Trophoblast cell (in vitro differentiated cells and primary cell): Measurements from ENCODE around the gene VPS16.

Experiments
- DNase-seq, 2 donors: peaks; one replicate each; pipeline ENCODE4 v3.0.0-alpha.2; 2016
- H2AFZ ChIP-seq: 2 replicates; pipeline ENCODE4 v1.6.1; 2013; ENCODE audit warnings: low read length, moderate library complexity, mild to moderate bottlenecking; ENCODE audit not compliant: insufficient read depth, poor library complexity
- H2AK5ac ChIP-seq: 2 replicates; pipeline ENCODE4 v1.6.1; 2013; ENCODE audit warnings: mild to moderate bottlenecking, low read length
- H2BK120ac ChIP-seq: 2 replicates; pipeline ENCODE4 v1.6.1; 2013; ENCODE audit warnings: low read length, mild to moderate bottlenecking, moderate library complexity; ENCODE audit not compliant: insufficient read depth, poor library complexity
- H2BK12ac ChIP-seq: 2 replicates; pipeline ENCODE4 v1.6.1; 2013; ENCODE audit warnings: mild to moderate bottlenecking, low read length, moderate library complexity
- H2BK5ac ChIP-seq: 2 replicates; pipeline ENCODE4 v1.6.1; 2013; ENCODE audit warnings: low read length, low read depth, moderate library complexity, mild to moderate bottlenecking; ENCODE audit not compliant: poor library complexity
- H3K14ac ChIP-seq: 2 replicates; pipeline ENCODE4 v1.6.1; 2013; ENCODE audit warnings: mild to moderate bottlenecking, low read length
- H3K18ac ChIP-seq: 2 replicates; pipeline ENCODE4 v1.6.1; 2013; ENCODE audit warnings: mild to moderate bottlenecking, low read length
- H3K23ac ChIP-seq: 2 replicates; pipeline ENCODE4 v1.6.1; 2013; ENCODE audit warnings: low read length
- H3K27ac ChIP-seq: 2 replicates; pipeline ENCODE4 v1.5.1; 2013; ENCODE audit warnings: low read depth, mild to moderate bottlenecking, inconsistent platforms, low read length, moderate library complexity
- H3K27me3 ChIP-seq: 2 replicates; pipeline ENCODE4 v1.6.1; 2013; ENCODE audit warnings: inconsistent platforms, mild to moderate bottlenecking, low read length, moderate library complexity; ENCODE audit not compliant: insufficient read depth
- H3K36me3 ChIP-seq, 2 experiments: 1 replicate in 1 of 2; 2 replicates in 1 of 2; pipeline ENCODE4 v1.6.1; 2013; ENCODE audit warnings: low read length in 2 of 2, mild to moderate bottlenecking in 2 of 2, moderate library complexity in 1 of 2; ENCODE audit not compliant: insufficient read depth in 2 of 2, control insufficient read depth in 1 of 2
- H3K4ac ChIP-seq: 2 replicates; pipeline ENCODE4 v1.6.1; 2013; ENCODE audit warnings: low read depth, mild to moderate bottlenecking, low read length, moderate library complexity
- H3K4me1 ChIP-seq, 2 experiments: 1 replicate in 1 of 2; 2 replicates in 1 of 2; pipeline ENCODE4 v1.6.1; 2013; ENCODE audit warnings: low read length in 2 of 2, mild to moderate bottlenecking in 2 of 2, moderate library complexity in 1 of 2; ENCODE audit not compliant: insufficient read depth in 2 of 2, control insufficient read depth in 1 of 2
- H3K4me2 ChIP-seq: 2 replicates; pipeline ENCODE4 v1.6.1; 2013; ENCODE audit warnings: inconsistent platforms, mild to moderate bottlenecking, low read length, moderate library complexity
- H3K4me3 ChIP-seq: 2 replicates; pipeline ENCODE4 v1.5.1; 2013; ENCODE audit warnings: mild to moderate bottlenecking, low read depth, low read length, inconsistent platforms
- H3K79me1 ChIP-seq: one replicate; pipeline ENCODE4 v1.6.1; 2013; ENCODE audit warnings: low read length
- H3K79me2 ChIP-seq: 2 replicates; pipeline ENCODE4 v1.6.1; 2013; ENCODE audit warnings: low read length, mild to moderate bottlenecking; ENCODE audit not compliant: control insufficient read depth, insufficient read depth, poor library complexity
- H3K9ac ChIP-seq: 2 replicates; pipeline ENCODE4 v1.6.1; 2013; ENCODE audit warnings: mild to moderate bottlenecking, low read length
- H3K9me3 ChIP-seq: 2 replicates; pipeline ENCODE4 v1.6.1; 2013; ENCODE audit warnings: low read depth, mild to moderate bottlenecking, control low read depth, inconsistent platforms, low read length; ENCODE audit not compliant: insufficient read depth
- H4K12ac ChIP-seq: 2 replicates; pipeline ENCODE4 v1.6.1; 2013; ENCODE audit warnings: low read depth, mild to moderate bottlenecking, low read length, moderate library complexity
- H4K8ac ChIP-seq: 2 replicates; pipeline ENCODE4 v1.6.1; 2013; ENCODE audit warnings: low read depth, mild to moderate bottlenecking, low read length, moderate library complexity
- H4K91ac ChIP-seq: one replicate; pipeline ENCODE4 v1.6.1; 2013; ENCODE audit warnings: low read depth, mild to moderate bottlenecking, low read length, moderate library complexity
- WGBS: extraction: QIAGEN DNeasy Blood & Tissue Kit; methylation state at CpG from one replicate; pipeline ENCODE4 v1.1.7; 2013; ENCODE audit warnings: missing lambda C conversion rate; ENCODE audit not compliant: insufficient read length, insufficient coverage; ENCODE audit errors: extremely low coverage; 5-methylcytosine and 5-hydroxymethylcytosine counted together

VPS16 gene

DNA sequence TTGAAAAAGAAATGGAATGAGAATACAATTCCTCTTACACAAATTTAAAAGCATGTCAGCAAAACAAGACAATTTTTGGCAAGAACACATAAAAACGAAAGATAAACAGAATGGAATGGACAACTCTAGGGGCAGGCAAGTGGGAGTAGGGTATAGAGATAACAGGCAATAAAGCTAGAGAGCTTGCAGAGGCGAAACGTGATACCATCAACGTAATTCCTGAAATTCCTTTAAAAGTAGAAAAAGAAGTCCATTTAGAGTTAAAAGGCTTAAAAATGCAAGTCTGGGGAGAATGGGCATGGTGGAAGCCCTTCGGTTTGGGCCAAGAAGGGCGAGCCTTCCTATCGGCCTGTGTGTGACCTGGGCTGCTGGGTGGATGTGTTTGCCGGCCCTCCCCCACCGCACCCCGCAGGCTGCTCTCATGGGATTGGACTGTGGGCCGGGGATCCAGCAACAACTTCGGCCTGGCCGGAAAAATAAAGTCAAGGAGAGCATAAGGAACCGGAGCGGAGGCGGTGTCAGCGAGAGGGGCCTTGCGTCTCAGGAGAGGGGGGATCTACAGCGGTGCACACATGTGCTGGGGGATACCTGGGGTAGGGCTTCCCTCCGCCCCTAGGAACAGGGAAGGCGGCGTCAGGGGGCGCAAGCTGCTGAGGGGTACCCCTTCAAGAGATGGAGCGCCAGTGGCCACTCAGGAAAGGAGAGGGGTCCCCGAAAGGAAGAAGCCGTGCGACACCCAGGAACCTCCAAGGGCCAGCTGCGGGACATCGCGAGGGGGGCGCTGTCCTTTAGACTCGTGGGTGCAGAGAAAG is 20.3 kb upstream of the VPS16 start:
- H3K4me2 ChIP-seq, result peak overlapping the region; percentile 52
- peak overlapping the region; percentile 30 for H3K4ac ChIP-seq
- peak overlapping the region; percentile 58 for H2BK12ac ChIP-seq
- no peak overlapping the region for H2AK5ac ChIP-seq
- H2BK120ac ChIP-seq, result peak overlapping the region; percentile 82
- H3K79me1 ChIP-seq, result peaks cover 10% of the 10 kb centered on the region
- peak overlapping the region; percentile 34 for H2BK5ac ChIP-seq
- DNase-seq, result peak in 1 of 2 donors; percentile 50
- H3K27ac ChIP-seq, result peak overlapping the region; percentile 82
- H3K9me3 ChIP-seq, result no peaks in the 10 kb centered on the region
- no peaks in the 10 kb centered on the region for H3K36me3 ChIP-seq
- H3K14ac ChIP-seq, result peak overlapping the region; percentile 54
- peak overlapping the region; percentile 32 for H3K18ac ChIP-seq
- H3K4me1 ChIP-seq, result peaks cover 10 to 18% of the 10 kb centered on the region in 2 experiments
- peak overlapping the region; percentile 82 for H4K91ac ChIP-seq
- no peak overlapping the region for H3K4me3 ChIP-seq
- H4K12ac ChIP-seq, result no peak overlapping the region
- H3K23ac ChIP-seq, result no peak overlapping the region
- peaks cover 3% of the 10 kb centered on the region for H3K79me2 ChIP-seq
- no CpG with 5 or more reads among the region's 32 CpGs for WGBS
- H4K8ac ChIP-seq, result peak overlapping the region; percentile 34
- H3K27me3 ChIP-seq, result no peaks in the 10 kb centered on the region
- peak overlapping the region; percentile 19 for H3K9ac ChIP-seq
- peak overlapping the region; percentile 33 for H2AFZ ChIP-seq

DNA sequence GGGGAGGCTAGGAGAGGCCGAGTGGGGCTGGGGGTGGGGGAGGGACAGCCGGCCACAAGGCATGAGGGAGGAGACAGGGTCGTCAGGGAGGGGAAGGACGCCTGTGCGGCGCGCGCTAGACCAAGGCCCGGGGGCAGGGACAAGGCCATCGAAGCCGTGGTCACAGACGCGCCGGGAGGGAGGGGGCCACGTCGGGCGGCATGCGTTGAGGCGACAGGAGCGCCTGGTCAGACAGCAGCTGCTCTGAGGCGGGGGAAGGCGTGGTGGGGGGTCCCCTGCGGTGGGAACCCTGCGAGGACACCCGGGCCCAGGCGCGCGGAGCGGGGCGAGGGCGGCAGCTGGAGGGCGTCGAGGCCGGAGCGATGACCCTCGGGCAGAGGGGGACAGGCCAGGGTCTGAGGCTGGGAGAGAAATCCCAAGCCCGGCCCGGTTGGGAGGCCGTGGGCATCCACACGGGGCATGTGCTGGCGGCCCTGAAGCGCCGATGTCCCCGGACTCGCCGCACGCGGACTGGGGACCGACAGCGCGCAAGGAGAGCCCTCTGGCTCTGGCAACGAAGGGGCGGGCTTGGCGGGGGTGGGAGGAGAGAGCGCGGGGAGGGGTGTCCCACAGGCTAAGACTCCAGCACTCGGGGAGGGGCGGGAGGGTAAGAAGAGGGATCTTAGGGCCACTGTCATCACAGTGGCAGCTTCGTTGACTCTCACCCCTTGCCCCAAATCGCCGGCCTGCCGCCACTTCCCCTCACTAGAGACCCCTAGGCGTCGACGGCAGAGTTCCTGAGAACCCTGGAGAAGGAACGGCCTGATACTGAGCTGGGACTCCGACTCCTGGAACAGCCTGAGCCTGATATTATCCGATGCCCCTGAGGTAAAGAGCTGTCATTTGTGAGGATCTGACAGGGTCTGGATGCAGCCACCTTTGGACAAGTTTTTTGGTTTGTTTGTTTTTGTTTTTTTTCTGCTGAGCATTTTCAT is 19.4 kb upstream of the VPS16 start:
- H3K4ac ChIP-seq, result no peak overlapping the region
- WGBS, result no CpG with 5 or more reads among the region's 68 CpGs
- H3K18ac ChIP-seq, result peak overlapping the region; percentile 35
- peak overlapping the region; percentile 82 for H4K91ac ChIP-seq
- peak overlapping the region; percentile 56 for H4K12ac ChIP-seq
- peak overlapping the region; percentile 58 for H2BK12ac ChIP-seq
- H3K23ac ChIP-seq, result no peak overlapping the region
- peaks cover 10 to 17% of the 10 kb centered on the region in 2 experiments for H3K4me1 ChIP-seq
- no peak overlapping the region for H3K4me3 ChIP-seq
- peaks cover 10% of the 10 kb centered on the region for H3K79me1 ChIP-seq
- no peaks in the 10 kb centered on the region for H3K36me3 ChIP-seq
- H3K27ac ChIP-seq, result peak overlapping the region; percentile 82
- H3K9ac ChIP-seq, result no peak overlapping the region
- H3K4me2 ChIP-seq, result peak overlapping the region; percentile 52
- peak overlapping the region; percentile 82 for H2BK120ac ChIP-seq
- peak overlapping the region; percentile 33 for H2AFZ ChIP-seq
- peak in 1 of 2 donors; percentile 22 for DNase-seq
- H2AK5ac ChIP-seq, result peak overlapping the region; percentile 23
- peak overlapping the region; percentile 65 for H3K14ac ChIP-seq
- no peaks in the 10 kb centered on the region for H3K27me3 ChIP-seq
- H3K9me3 ChIP-seq, result no peaks in the 10 kb centered on the region
- H2BK5ac ChIP-seq, result peak overlapping the region; percentile 34
- peak overlapping the region; percentile 34 for H4K8ac ChIP-seq
- H3K79me2 ChIP-seq, result peaks cover 3% of the 10 kb centered on the region

DNA sequence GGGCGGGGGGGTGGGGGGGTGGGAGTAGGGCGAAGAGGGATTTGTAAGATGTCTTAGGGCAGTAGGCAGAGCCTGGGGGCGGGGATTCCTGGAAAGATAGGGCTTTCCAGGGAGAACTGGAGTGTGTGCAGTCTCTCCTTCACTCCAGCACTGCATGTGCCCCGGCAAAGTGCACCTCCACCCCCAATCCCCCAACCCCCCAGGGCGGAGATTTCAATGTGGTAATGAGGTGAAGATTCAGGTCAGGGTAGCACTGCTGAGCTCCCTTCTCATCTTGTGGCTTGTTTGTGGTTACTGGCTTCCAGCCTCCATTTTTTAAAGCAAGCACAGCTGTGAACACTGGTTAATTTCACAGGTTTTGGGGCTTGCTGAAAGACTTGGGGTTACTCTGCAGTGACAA is 18.5 kb upstream of the VPS16 start:
- H3K79me2 ChIP-seq, result peaks cover 3% of the 10 kb centered on the region
- H3K27me3 ChIP-seq, result no peaks in the 10 kb centered on the region
- no peak overlapping the region for H2AK5ac ChIP-seq
- no peak for DNase-seq
- H2AFZ ChIP-seq, result no peak overlapping the region
- H3K4me3 ChIP-seq, result no peak overlapping the region
- no peak overlapping the region for H3K9ac ChIP-seq
- H2BK5ac ChIP-seq, result no peak overlapping the region
- no peak overlapping the region for H4K91ac ChIP-seq
- H4K12ac ChIP-seq, result no peak overlapping the region
- no peaks in the 10 kb centered on the region for H3K9me3 ChIP-seq
- no peak overlapping the region for H2BK120ac ChIP-seq
- no peak overlapping the region for H3K4ac ChIP-seq
- H3K79me1 ChIP-seq, result peaks cover 10% of the 10 kb centered on the region
- no peak overlapping the region for H4K8ac ChIP-seq
- H3K36me3 ChIP-seq, result no peaks in the 10 kb centered on the region
- H3K27ac ChIP-seq, result no peak overlapping the region
- peaks cover 10 to 17% of the 10 kb centered on the region in 2 experiments for H3K4me1 ChIP-seq
- H3K23ac ChIP-seq, result no peak overlapping the region
- H2BK12ac ChIP-seq, result no peak overlapping the region
- H3K4me2 ChIP-seq, result no peak overlapping the region
- no peak overlapping the region for H3K14ac ChIP-seq
- H3K18ac ChIP-seq, result no peak overlapping the region
- WGBS, result no CpG with 5 or more reads among the region's 5 CpGs

DNA sequence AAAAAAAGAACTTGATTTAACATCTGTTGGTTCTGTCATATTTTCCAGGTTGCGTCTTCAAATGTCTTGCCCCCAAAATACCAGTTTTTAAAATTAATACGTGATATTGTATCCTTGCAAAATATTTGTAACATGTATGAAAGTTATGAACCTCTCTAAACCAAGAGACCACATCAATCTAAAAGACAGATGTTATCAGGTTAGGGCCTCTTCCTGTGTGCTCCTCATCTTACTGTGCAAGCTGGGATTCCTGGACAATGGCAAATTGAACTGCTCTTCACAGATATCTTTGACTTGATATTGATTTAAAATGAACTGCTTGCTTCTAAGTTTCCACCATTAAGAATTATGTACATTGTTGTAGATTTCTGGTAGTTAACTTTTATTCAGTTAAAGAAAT is 14.8 kb upstream of the VPS16 start:
- Histone ChIP-seq H3K79me2 (no peaks in the 10 kb centered on the region), H3K4me3 (no peak overlapping the region), H3K4ac (no peak overlapping the region), H3K18ac (no peak overlapping the region), H3K27me3 (no peaks in the 10 kb centered on the region), H2AFZ (no peak overlapping the region), H3K23ac (no peak overlapping the region), H3K79me1 (peaks cover 5% of the 10 kb centered on the region), H3K9me3 (no peaks in the 10 kb centered on the region), H3K14ac (no peak overlapping the region), H3K9ac (no peak overlapping the region), H4K91ac (no peak overlapping the region), H3K4me2 (no peak overlapping the region), H2AK5ac (no peak overlapping the region), H2BK120ac (no peak overlapping the region), H2BK12ac (no peak overlapping the region), H2BK5ac (no peak overlapping the region), H4K12ac (no peak overlapping the region), H3K4me1 (peaks cover 5 to 7% of the 10 kb centered on the region in 2 experiments), H4K8ac (no peak overlapping the region), H3K36me3 (no peaks in the 10 kb centered on the region), H3K27ac (no peak overlapping the region)
- no peak for DNase-seq
- WGBS, result no CpG with 5 or more reads among the region's 2 CpGs
